ENCODE data around the gene SLC7A6.

DNA sequence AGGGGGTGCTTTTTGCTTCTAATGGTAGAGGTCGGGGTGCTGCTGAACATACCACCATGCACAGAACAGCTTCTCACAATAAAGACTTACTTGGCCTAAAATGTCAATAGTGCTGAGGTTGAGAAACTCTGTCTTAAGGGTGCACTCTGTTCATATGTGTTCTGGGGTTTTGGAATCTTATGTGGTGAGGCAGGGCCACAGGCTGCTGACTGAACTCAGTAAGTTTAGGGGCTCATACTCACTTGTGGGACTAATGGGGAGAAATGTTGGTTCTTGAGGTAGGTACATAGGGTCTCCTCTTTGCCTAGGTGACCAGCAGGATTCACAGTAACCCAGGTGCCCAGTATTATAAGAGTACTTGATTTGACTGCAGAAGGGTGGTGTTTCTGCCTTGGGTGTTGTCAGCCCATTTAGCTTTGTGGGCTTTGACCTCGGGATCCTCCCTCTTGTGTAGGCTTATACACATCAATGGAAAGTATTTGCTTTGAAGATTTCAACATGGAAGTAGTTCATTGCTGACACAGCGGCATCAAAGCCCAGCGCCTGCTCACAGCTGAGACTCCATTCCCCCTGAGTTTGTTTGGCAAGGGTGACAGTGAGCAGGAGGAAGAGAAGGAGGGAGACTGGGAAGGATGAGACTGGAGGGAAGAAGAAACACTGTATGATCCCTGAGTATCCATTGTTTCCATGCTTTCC lies 17.2 kb downstream of the SLC7A6 start:
- TF ChIP-seq, protein P1, sequence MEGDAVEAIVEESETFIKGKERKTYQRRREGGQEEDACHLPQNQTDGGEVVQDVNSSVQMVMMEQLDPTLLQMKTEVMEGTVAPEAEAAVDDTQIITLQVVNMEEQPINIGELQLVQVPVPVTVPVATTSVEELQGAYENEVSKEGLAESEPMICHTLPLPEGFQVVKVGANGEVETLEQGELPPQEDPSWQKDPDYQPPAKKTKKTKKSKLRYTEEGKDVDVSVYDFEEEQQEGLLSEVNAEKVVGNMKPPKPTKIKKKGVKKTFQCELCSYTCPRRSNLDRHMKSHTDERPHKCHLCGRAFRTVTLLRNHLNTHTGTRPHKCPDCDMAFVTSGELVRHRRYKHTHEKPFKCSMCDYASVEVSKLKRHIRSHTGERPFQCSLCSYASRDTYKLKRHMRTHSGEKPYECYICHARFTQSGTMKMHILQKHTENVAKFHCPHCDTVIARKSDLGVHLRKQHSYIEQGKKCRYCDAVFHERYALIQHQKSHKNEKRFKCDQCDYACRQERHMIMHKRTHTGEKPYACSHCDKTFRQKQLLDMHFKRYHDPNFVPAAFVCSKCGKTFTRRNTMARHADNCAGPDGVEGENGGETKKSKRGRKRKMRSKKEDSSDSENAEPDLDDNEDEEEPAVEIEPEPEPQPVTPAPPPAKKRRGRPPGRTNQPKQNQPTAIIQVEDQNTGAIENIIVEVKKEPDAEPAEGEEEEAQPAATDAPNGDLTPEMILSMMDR (IDR thresholded peaks at IDR 0.05 in 2 of 3, conservative IDR thresholded peaks at IDR 0.05 in 1 of 3; ENCODE audit: control insufficient read depth in 2 of 3, extremely low read depth in 1 of 3, insufficient read depth in 1 of 3, low read depth in 3 of 3, low read length in 3 of 3): no peak
- TF ChIP-seq SIN3A (IDR thresholded peaks at IDR 0.05; ENCODE audit: low read depth, low read length): no peak

All from GM12878 (cell line).